ENCODE results near the gene ALAS1. TPM values are rescaled to one million over a fixed set of nuclear protein-coding genes. Genes with fewer than 3 reads are reported as not detected.

Gene ALAS1
- polyA plus RNA-seq, 2 donors: 17.2 to 36.4 TPM

GRCh38 chr3:52236424-52236886 is 38.5 kb downstream of the ALAS1 start:
- peaks cover 9 to 23% of the 10 kb centered on the region in 2 donors for H3K36me3 ChIP-seq (ENCODE audit: control insufficient read depth in 2 of 2, insufficient read depth in 2 of 2, low read length in 1 of 2)
- no peak overlapping the region for H3K27ac ChIP-seq (ENCODE audit: low read depth in 2 of 2, low read length in 1 of 2)
- no peak overlapping the region for H3K4me3 ChIP-seq (ENCODE audit: low read depth in 1 of 2, low read length in 2 of 2)
- peaks cover 0 to 2% of the 10 kb centered on the region in 2 donors for H3K9me3 ChIP-seq (ENCODE audit: control insufficient read depth in 2 of 2, insufficient read depth in 1 of 2, low read depth in 1 of 2, low read length in 1 of 2)
- H3K27me3 ChIP-seq (ENCODE audit: control insufficient read depth in 1 of 2, insufficient read depth in 2 of 2, low read length in 2 of 2): no peaks in the 10 kb centered on the region
- 80% methylated on average over 5 of the region's 5 CpGs for WGBS, 2 donors
- peaks cover 11 to 31% of the 10 kb centered on the region in 2 donors for H3K4me1 ChIP-seq (ENCODE audit: control insufficient read depth in 2 of 2, insufficient read depth in 2 of 2, low read length in 1 of 2)

- Histone ChIP-seq H3K4me3 (ENCODE audit: low read depth in 1 of 2, low read length in 2 of 2) (no peak overlapping the region), H3K27me3 (ENCODE audit: control insufficient read depth in 1 of 2, insufficient read depth in 2 of 2, low read length in 2 of 2) (no peaks in the 10 kb centered on the region), H3K9me3 (ENCODE audit: control insufficient read depth in 2 of 2, insufficient read depth in 1 of 2, low read depth in 1 of 2, low read length in 1 of 2) (peaks cover 0 to 2% of the 10 kb centered on the region in 2 donors), H3K36me3 (ENCODE audit: control insufficient read depth in 2 of 2, insufficient read depth in 2 of 2, low read length in 1 of 2) (peaks cover 9 to 17% of the 10 kb centered on the region in 2 donors), H3K27ac (ENCODE audit: low read depth in 2 of 2, low read length in 1 of 2) (peak overlapping the region; percentile 90 to 94), H3K4me1 (ENCODE audit: control insufficient read depth in 2 of 2, insufficient read depth in 2 of 2, low read length in 1 of 2) (peaks cover 11 to 26% of the 10 kb centered on the region in 2 donors)
- WGBS, 2 donors: 69 to 75% methylated on average over 6 of the region's 6 CpGs
Observed at GRCh38 chr3:52237006-52237656, 39.2 kb downstream of the ALAS1 start.

GRCh38 chr3:52237657-52238172 is 39.8 kb downstream of the ALAS1 start:
- WGBS, 2 donors: 9% methylated on average over 8 of the region's 8 CpGs
- Histone ChIP-seq H3K4me1 (ENCODE audit: control insufficient read depth in 2 of 2, insufficient read depth in 2 of 2, low read length in 1 of 2) (peaks cover 11 to 26% of the 10 kb centered on the region in 2 donors), H3K36me3 (ENCODE audit: control insufficient read depth in 2 of 2, insufficient read depth in 2 of 2, low read length in 1 of 2) (peaks cover 9 to 17% of the 10 kb centered on the region in 2 donors), H3K27me3 (ENCODE audit: control insufficient read depth in 1 of 2, insufficient read depth in 2 of 2, low read length in 2 of 2) (no peaks in the 10 kb centered on the region), H3K4me3 (ENCODE audit: low read depth in 1 of 2, low read length in 2 of 2) (peak overlapping the region; percentile 82 to 98), H3K9me3 (ENCODE audit: control insufficient read depth in 2 of 2, insufficient read depth in 1 of 2, low read depth in 1 of 2, low read length in 1 of 2) (peaks cover 0 to 2% of the 10 kb centered on the region in 2 donors), H3K27ac (ENCODE audit: low read depth in 2 of 2, low read length in 1 of 2) (peak overlapping the region; percentile 90 to 94)

GRCh38 chr3:52238193-52238760 is 40.3 kb downstream of the ALAS1 start:
- peaks cover 11 to 26% of the 10 kb centered on the region in 2 donors for H3K4me1 ChIP-seq (ENCODE audit: control insufficient read depth in 2 of 2, insufficient read depth in 2 of 2, low read length in 1 of 2)
- peaks cover 0 to 2% of the 10 kb centered on the region in 2 donors for H3K9me3 ChIP-seq (ENCODE audit: control insufficient read depth in 2 of 2, insufficient read depth in 1 of 2, low read depth in 1 of 2, low read length in 1 of 2)
- H3K36me3 ChIP-seq (ENCODE audit: control insufficient read depth in 2 of 2, insufficient read depth in 2 of 2, low read length in 1 of 2): peaks cover 9 to 17% of the 10 kb centered on the region in 2 donors
- WGBS, 2 donors: 6 to 12% methylated on average over 11 of the region's 11 CpGs
- H3K27ac ChIP-seq (ENCODE audit: low read depth in 2 of 2, low read length in 1 of 2): peak overlapping the region; percentile 90 to 94
- H3K4me3 ChIP-seq (ENCODE audit: low read depth in 1 of 2, low read length in 2 of 2): peak overlapping the region; percentile 82 to 98
- H3K27me3 ChIP-seq (ENCODE audit: control insufficient read depth in 1 of 2, insufficient read depth in 2 of 2, low read length in 2 of 2): no peaks in the 10 kb centered on the region

- Histone ChIP-seq H3K9me3 (ENCODE audit: control insufficient read depth in 2 of 2, insufficient read depth in 1 of 2, low read depth in 1 of 2, low read length in 1 of 2) (peaks cover 0 to 2% of the 10 kb centered on the region in 2 donors), H3K27ac (ENCODE audit: low read depth in 2 of 2, low read length in 1 of 2) (peak within 1 kb of the TSS; percentile 90 to 94), H3K27me3 (ENCODE audit: control insufficient read depth in 1 of 2, insufficient read depth in 2 of 2, low read length in 2 of 2) (no peaks in the 10 kb centered on the region), H3K36me3 (ENCODE audit: control insufficient read depth in 2 of 2, insufficient read depth in 2 of 2, low read length in 1 of 2) (peaks cover 7 to 15% of the 10 kb centered on the region in 2 donors), H3K4me3 (ENCODE audit: low read depth in 1 of 2, low read length in 2 of 2) (peak within 1 kb of the TSS; percentile 82 to 98), H3K4me1 (ENCODE audit: control insufficient read depth in 2 of 2, insufficient read depth in 2 of 2, low read length in 1 of 2) (peaks cover 11 to 28% of the 10 kb centered on the region in 2 donors)
- WGBS, 2 donors: 0 to 1% methylated on average over 90 to 92 of the region's 92 CpGs
Observed at GRCh38 chr3:52238761-52239701, 41.1 kb downstream of the ALAS1 start, which contains the start of gene TWF2. TSS of gene TWF2 (minus strand) at chr3:52239158. CDS start at chr3:52239016, 142 bp downstream.

GRCh38 chr3:52240059-52240885 is 42.3 kb downstream of the ALAS1 start:
- Histone ChIP-seq H3K9me3 (ENCODE audit: control insufficient read depth in 2 of 2, insufficient read depth in 1 of 2, low read depth in 1 of 2, low read length in 1 of 2) (peaks cover 0 to 2% of the 10 kb centered on the region in 2 donors), H3K4me1 (ENCODE audit: control insufficient read depth in 2 of 2, insufficient read depth in 2 of 2, low read length in 1 of 2) (peaks cover 11 to 37% of the 10 kb centered on the region in 2 donors), H3K27me3 (ENCODE audit: control insufficient read depth in 1 of 2, insufficient read depth in 2 of 2, low read length in 2 of 2) (no peaks in the 10 kb centered on the region), H3K27ac (ENCODE audit: low read depth in 2 of 2, low read length in 1 of 2) (peak overlapping the region in 1 of 2 donors; percentile 73), H3K36me3 (ENCODE audit: control insufficient read depth in 2 of 2, insufficient read depth in 2 of 2, low read length in 1 of 2) (peaks cover 0 to 3% of the 10 kb centered on the region in 2 donors), H3K4me3 (ENCODE audit: low read depth in 1 of 2, low read length in 2 of 2) (no peak overlapping the region)
- 93 to 96% methylated on average over 1 of the region's 1 CpG for WGBS, 2 donors

GRCh38 chr3:52240886-52241370 is 43.0 kb downstream of the ALAS1 start:
- Histone ChIP-seq H3K27ac (ENCODE audit: low read depth in 2 of 2, low read length in 1 of 2) (no peak overlapping the region), H3K4me1 (ENCODE audit: control insufficient read depth in 2 of 2, insufficient read depth in 2 of 2, low read length in 1 of 2) (peaks cover 11 to 39% of the 10 kb centered on the region in 2 donors)
- WGBS, 2 donors: 85 to 89% methylated on average over 4 of the region's 4 CpGs

GRCh38 chr3:52242039-52242438 is 44.1 kb downstream of the ALAS1 start:
- Histone ChIP-seq H3K36me3 (ENCODE audit: control insufficient read depth in 2 of 2, insufficient read depth in 2 of 2, low read length in 1 of 2) (no peaks in the 10 kb centered on the region), H3K27ac (ENCODE audit: low read depth in 2 of 2, low read length in 1 of 2) (no peak overlapping the region), H3K4me1 (ENCODE audit: control insufficient read depth in 2 of 2, insufficient read depth in 2 of 2, low read length in 1 of 2) (peaks cover 8 to 44% of the 10 kb centered on the region in 2 donors), H3K4me3 (ENCODE audit: low read depth in 1 of 2, low read length in 2 of 2) (no peak overlapping the region), H3K9me3 (ENCODE audit: control insufficient read depth in 2 of 2, insufficient read depth in 1 of 2, low read depth in 1 of 2, low read length in 1 of 2) (peaks cover 0 to 2% of the 10 kb centered on the region in 2 donors), H3K27me3 (ENCODE audit: control insufficient read depth in 1 of 2, insufficient read depth in 2 of 2, low read length in 2 of 2) (no peaks in the 10 kb centered on the region)
- WGBS, 2 donors: 85 to 88% methylated on average over 1 of the region's 1 CpG

More at GRCh38 chr3:52240886-52241370, 43.0 kb downstream of the ALAS1 start:
- Histone ChIP-seq H3K4me3 (ENCODE audit: low read depth in 1 of 2, low read length in 2 of 2) (no peak overlapping the region), H3K9me3 (ENCODE audit: control insufficient read depth in 2 of 2, insufficient read depth in 1 of 2, low read depth in 1 of 2, low read length in 1 of 2) (peaks cover 0 to 2% of the 10 kb centered on the region in 2 donors), H3K36me3 (ENCODE audit: control insufficient read depth in 2 of 2, insufficient read depth in 2 of 2, low read length in 1 of 2) (no peaks in the 10 kb centered on the region), H3K27me3 (ENCODE audit: control insufficient read depth in 1 of 2, insufficient read depth in 2 of 2, low read length in 2 of 2) (no peaks in the 10 kb centered on the region)

Data from esophagus (tissue), 2 donors.